PC-3 (cell line): ENCODE data around the gene CABP1. TPM values are rescaled to one million over a fixed set of nuclear protein-coding genes. Genes with fewer than 3 reads are reported as not detected.
A peak's percentile ranks its signal among the peaks of the same experiment; 100 is the strongest.

Experiments
- ATAC-seq: fragments of 200-7000 bp; cut with Tn5 transposase; 2 replicates; pipeline ENCODE4 v1.9.1; 2020; ENCODE audit warnings: mild to moderate bottlenecking, moderate library complexity
- BruUV-seq: library from RNA; stranded (reverse); fragments of 400-500 nt; replicated peaks from 2 replicates; lab custom pipeline; 2021; lab: Mats Ljungman, UMichigan
- CTCF ChIA-PET: fragments of 300-600 bp; sonication (Branson Sonifier 250); formaldehyde crosslinking; loops from one replicate; lab custom pipeline; 2022; ENCODE audit warnings: antibody characterized with exemption; lab: Charles Lee
- POLR2A ChIA-PET: fragments of 300-600 bp; sonication (Branson Sonifier 250); formaldehyde crosslinking; loops from one replicate; lab custom pipeline; 2022; ENCODE audit warnings: antibody characterized with exemption; ENCODE audit not compliant: unreplicated experiment; lab: Charles Lee
- DNase-seq: peaks from one replicate; pipeline ENCODE4 v3.0.0-alpha.2; 2015
- H2AFZ ChIP-seq: fragments of 300-600 bp; sonication (generic); 2 replicates; pipeline ENCODE4 v1.6.0; 2016; ENCODE audit warnings: antibody characterized with exemption, low read length
- H3F3A ChIP-seq: fragments of 300-600 bp; sonication (generic); one replicate; pipeline ENCODE4 v1.6.0; 2017; ENCODE audit warnings: antibody characterized with exemption, low read length, control low read depth, mild to moderate bottlenecking; ENCODE audit not compliant: unreplicated experiment
- H3K27ac ChIP-seq: fragments of 300-600 bp; sonication (generic); 2 replicates; pipeline ENCODE4 v1.5.1; 2016; ENCODE audit warnings: mild to moderate bottlenecking, low read length
- H3K27me3 ChIP-seq: fragments of 300-600 bp; sonication (generic); 2 replicates; pipeline ENCODE4 v1.6.1; 2016; ENCODE audit warnings: low read length, mixed read lengths
- H3K36me3 ChIP-seq: fragments of 300-600 bp; sonication (generic); 2 replicates; pipeline ENCODE4 v1.6.1; 2016; ENCODE audit warnings: low read depth, mixed run types, low read length, mixed read lengths
- H3K4me1 ChIP-seq: fragments of 300-600 bp; sonication (generic); 2 replicates; pipeline ENCODE4 v1.5.1; 2016; ENCODE audit warnings: low read length; ENCODE audit not compliant: insufficient read depth
- H3K4me2 ChIP-seq: fragments of 300-600 bp; sonication (generic); 2 replicates; pipeline ENCODE4 v1.6.0; 2016; ENCODE audit warnings: low read length
- H3K4me3 ChIP-seq: fragments of 300-600 bp; sonication (generic); 2 replicates; pipeline ENCODE4 v1.5.1; 2016; ENCODE audit warnings: mild to moderate bottlenecking, low read length, mixed read lengths
- H3K79me2 ChIP-seq: fragments of 300-600 bp; sonication (generic); 2 replicates; pipeline ENCODE4 v1.6.1; 2017; ENCODE audit warnings: low read length, mixed read lengths
- H3K9ac ChIP-seq: fragments of 300-600 bp; sonication (generic); 2 replicates; pipeline ENCODE4 v1.6.0; 2016; ENCODE audit warnings: mild to moderate bottlenecking, low read length
- H3K9me2 ChIP-seq: fragments of 300-600 bp; sonication (generic); replicated peaks from 2 replicates; pipeline ENCODE4 v1.6.1; 2016; ENCODE audit warnings: mixed run types, low read length, mixed read lengths
- H3K9me3 ChIP-seq: fragments of 300-600 bp; sonication (generic); 2 replicates; pipeline ENCODE4 v1.6.1; 2016; ENCODE audit warnings: low read length, mixed read lengths
- H4K20me1 ChIP-seq: fragments of 300-600 bp; sonication (generic); 2 replicates; pipeline ENCODE4 v1.6.1; 2016; ENCODE audit warnings: low read length, mixed read lengths
- EZH2 ChIP-seq: fragments of 300-600 bp; sonication (generic); IDR thresholded peaks from one replicate; pipeline ENCODE4 v1.6.1; 2017; ENCODE audit warnings: antibody characterized with exemption, mild to moderate bottlenecking, low read length; ENCODE audit not compliant: unreplicated experiment
- EZH2phosphoT487 ChIP-seq: fragments of 300-600 bp; sonication (generic); IDR thresholded peaks from 2 replicates; pipeline ENCODE4 v1.6.1; 2018; ENCODE audit warnings: mild to moderate bottlenecking, antibody characterized with exemption, low read length, borderline replicate concordance
- intact Hi-C: fragments of 100-400 bp; cut with micrococcal nuclease; formaldehyde crosslinking; loops from 2 replicates; pipeline ENCODE4 v1.9.0; 2023
- total RNA-seq: library from RNA; depleted of rRNA; stranded (reverse); fragments of >200 nt; gene quantifications from 2 replicates; pipeline ENCODE4 v1.2.3, GENCODE V29; 2014
- TF ChIP-seq, protein P1 (sequence below): fragments of 300-600 bp; sonication (generic); conservative IDR thresholded peaks from 2 replicates; pipeline ENCODE4 v1.5.1; 2017; ENCODE audit warnings: antibody characterized with exemption, low read depth, mild to moderate bottlenecking, low read length

Gene CABP1
- total RNA-seq, 1 experiment from 2014 or later = not detected

DNA sequence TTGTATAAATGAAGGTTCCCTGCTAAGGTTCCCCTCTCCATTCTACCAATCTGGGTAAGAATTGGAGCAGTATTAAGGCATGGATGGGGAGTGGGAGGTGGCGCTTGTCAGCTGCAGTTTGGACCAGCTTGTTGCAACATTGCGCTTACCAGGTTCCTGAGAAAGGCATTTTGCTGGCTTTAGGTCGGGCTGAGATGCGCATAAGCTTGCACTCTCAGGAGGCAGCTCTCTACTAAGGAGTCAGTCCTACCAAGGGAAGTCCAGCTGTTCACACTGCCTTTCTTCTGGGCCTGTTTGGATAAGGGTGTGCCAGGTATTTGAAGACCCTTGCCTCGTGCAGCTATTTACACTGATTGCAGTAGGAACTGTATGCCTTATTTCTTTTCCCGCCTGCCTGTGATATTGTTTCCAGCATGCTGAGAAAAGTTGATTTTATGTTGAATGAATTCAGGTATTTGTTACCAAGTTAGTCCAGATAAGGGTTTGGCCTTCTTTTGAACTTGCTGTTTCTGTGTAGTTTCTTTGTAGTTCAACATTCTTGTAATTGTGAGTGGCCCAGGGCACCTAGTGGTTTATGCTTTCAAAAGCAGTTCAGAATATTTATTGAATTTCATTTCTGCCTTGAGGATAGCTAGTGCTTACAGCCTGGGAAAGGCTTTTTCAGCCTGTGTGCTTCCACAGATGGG lies 49.1 kb downstream of the CABP1 start:
- H3K4me1 ChIP-seq = peaks cover 40% of the 10 kb centered on the region
- H3K9me3 ChIP-seq = no peaks in the 10 kb centered on the region
- DNase-seq = no peak
- POLR2A ChIA-PET = no interaction called here
- ATAC-seq = no peak
- no peaks in the 10 kb centered on the region for H3F3A ChIP-seq
- intact Hi-C loops = loop anchor here (2.0 to 5.0 kb wide), 3 partner anchors 21 to 397 kb away; partner anchors contain the start of genes RNU4-1, RNU4-2 and UNC119B
- peaks cover 15% of the 10 kb centered on the region for H3K36me3 ChIP-seq
- no peaks in the 10 kb centered on the region for H3K27me3 ChIP-seq
- peak overlapping the region; percentile 96 for H3K4me3 ChIP-seq
- H2AFZ ChIP-seq = no peak overlapping the region
- CTCF ChIA-PET = no interaction called here
- peaks cover 49% of the 10 kb centered on the region for H4K20me1 ChIP-seq
- H3K9ac ChIP-seq = no peak overlapping the region
- peak overlapping the region; percentile 98 for H3K4me2 ChIP-seq
- no peak for TF ChIP-seq EZH2
- TF ChIP-seq EZH2phosphoT487 = no peak
- TF ChIP-seq, protein P1, sequence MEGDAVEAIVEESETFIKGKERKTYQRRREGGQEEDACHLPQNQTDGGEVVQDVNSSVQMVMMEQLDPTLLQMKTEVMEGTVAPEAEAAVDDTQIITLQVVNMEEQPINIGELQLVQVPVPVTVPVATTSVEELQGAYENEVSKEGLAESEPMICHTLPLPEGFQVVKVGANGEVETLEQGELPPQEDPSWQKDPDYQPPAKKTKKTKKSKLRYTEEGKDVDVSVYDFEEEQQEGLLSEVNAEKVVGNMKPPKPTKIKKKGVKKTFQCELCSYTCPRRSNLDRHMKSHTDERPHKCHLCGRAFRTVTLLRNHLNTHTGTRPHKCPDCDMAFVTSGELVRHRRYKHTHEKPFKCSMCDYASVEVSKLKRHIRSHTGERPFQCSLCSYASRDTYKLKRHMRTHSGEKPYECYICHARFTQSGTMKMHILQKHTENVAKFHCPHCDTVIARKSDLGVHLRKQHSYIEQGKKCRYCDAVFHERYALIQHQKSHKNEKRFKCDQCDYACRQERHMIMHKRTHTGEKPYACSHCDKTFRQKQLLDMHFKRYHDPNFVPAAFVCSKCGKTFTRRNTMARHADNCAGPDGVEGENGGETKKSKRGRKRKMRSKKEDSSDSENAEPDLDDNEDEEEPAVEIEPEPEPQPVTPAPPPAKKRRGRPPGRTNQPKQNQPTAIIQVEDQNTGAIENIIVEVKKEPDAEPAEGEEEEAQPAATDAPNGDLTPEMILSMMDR = no peak
- peaks cover 74% of the 10 kb centered on the region for H3K79me2 ChIP-seq
- no peak overlapping the region for H3K27ac ChIP-seq
- no TSS peak for BruUV-seq
- H3K9me2 ChIP-seq = no peaks in the 10 kb centered on the region

DNA sequence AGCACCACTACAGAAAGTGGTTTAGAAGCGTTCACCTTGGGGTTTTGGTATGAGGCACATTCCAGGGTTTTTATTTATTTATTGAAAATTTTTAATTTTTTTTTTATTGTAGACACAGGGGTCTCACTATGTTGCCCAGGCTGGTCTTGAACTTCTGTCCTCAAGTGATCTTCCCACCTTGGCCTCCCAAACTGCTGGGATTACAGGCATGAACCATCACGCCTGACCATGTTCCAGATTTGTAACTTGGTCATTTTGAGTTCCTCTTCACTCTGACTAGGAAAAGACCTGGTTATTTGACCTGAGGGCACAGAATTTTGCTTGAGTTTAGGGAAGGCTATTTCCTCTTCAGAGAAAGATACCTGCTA lies 49.6 kb downstream of the CABP1 start:
- peaks cover 20% of the 10 kb centered on the region for H3K36me3 ChIP-seq
- H3K4me1 ChIP-seq = peaks cover 40% of the 10 kb centered on the region
- ChIA-PET POLR2A (no interaction called here), CTCF (no interaction called here)
- no peak for DNase-seq
- H3K9me3 ChIP-seq = no peaks in the 10 kb centered on the region
- BruUV-seq = no TSS peak
- peaks cover 49% of the 10 kb centered on the region for H4K20me1 ChIP-seq
- no peak for ATAC-seq
- H3K27ac ChIP-seq = no peak overlapping the region
- H3K9ac ChIP-seq = no peak overlapping the region
- H3K9me2 ChIP-seq = no peaks in the 10 kb centered on the region
- TF ChIP-seq EZH2phosphoT487 = no peak
- TF ChIP-seq, protein P1 = no peak
- no peak for TF ChIP-seq EZH2
- peak overlapping the region; percentile 98 for H3K4me2 ChIP-seq
- H3F3A ChIP-seq = no peaks in the 10 kb centered on the region
- no peaks in the 10 kb centered on the region for H3K27me3 ChIP-seq
- H2AFZ ChIP-seq = no peak overlapping the region
- intact Hi-C loops = no loop called here
- H3K79me2 ChIP-seq = peaks cover 74% of the 10 kb centered on the region
- no peak overlapping the region for H3K4me3 ChIP-seq

DNA sequence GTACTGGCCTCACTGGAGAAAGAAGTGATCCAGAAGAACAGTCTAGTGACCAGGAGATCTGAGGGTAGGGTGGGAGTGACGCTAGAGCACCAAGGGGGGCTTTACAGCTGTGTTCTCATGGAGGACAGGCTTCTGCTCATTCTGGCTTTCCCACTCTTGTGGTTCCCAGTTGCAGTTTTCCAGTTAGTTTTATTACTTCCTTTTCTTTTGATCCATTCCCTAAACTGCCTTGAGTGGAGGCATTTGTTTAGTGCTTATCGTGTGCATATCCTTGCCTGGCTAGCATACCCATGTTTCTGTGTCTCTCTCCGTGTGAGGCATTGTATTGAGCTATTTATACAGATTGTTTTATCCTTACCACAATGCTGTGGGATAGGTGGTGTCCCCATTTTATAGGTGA lies 50.6 kb downstream of the CABP1 start:
- DNase-seq (no peak), ATAC-seq (no peak)
- ChIA-PET CTCF (no interaction called here), POLR2A (no interaction called here)
- H3K9me3 ChIP-seq = no peaks in the 10 kb centered on the region
- BruUV-seq = no TSS peak
- H3K4me2 ChIP-seq = peak overlapping the region; percentile 20; the same call in 1 of the 2 replicates
- H3K79me2 ChIP-seq = peaks cover 74% of the 10 kb centered on the region
- peaks cover 49% of the 10 kb centered on the region for H4K20me1 ChIP-seq
- intact Hi-C loops = no loop called here
- TF ChIP-seq EZH2 (no peak), EZH2phosphoT487 (no peak)
- TF ChIP-seq, protein P1 = no peak
- H3K36me3 ChIP-seq = peaks cover 29% of the 10 kb centered on the region
- no peak overlapping the region for H2AFZ ChIP-seq
- no peaks in the 10 kb centered on the region for H3K27me3 ChIP-seq
- H3F3A ChIP-seq = no peaks in the 10 kb centered on the region
- no peak overlapping the region for H3K9ac ChIP-seq
- H3K27ac ChIP-seq = no peak overlapping the region
- H3K4me3 ChIP-seq = no peak overlapping the region
- peaks cover 37% of the 10 kb centered on the region for H3K4me1 ChIP-seq
- H3K9me2 ChIP-seq = no peaks in the 10 kb centered on the region
